Measurements from ENCODE around the gene RPS25.
"Not testable (repeated sequence)": the region's sequence is repeated elsewhere in the genome, so short reads cannot be mapped to it uniquely, and the experiment has no call there.

The RPS25 gene

GRCh38 chr11:119039471-119039870 lies 21.3 kb upstream of the RPS25 start:
- DNase-seq (ENCODE audit: low read depth in 2 of 2), result not testable (repeated sequence)

- no peak for DNase-seq (ENCODE audit: low read depth in 2 of 2)
Measured at GRCh38 chr11:119038884-119039283, 20.7 kb upstream of the RPS25 start.

GRCh38 chr11:119034813-119035212 lies 16.7 kb upstream of the RPS25 start:
- DNase-seq (ENCODE audit: low read depth in 2 of 2), result no peak

GRCh38 chr11:119033421-119033820 lies 15.3 kb upstream of the RPS25 start:
- not testable (repeated sequence) for DNase-seq (ENCODE audit: low read depth in 2 of 2)

GRCh38 chr11:119031912-119032280 lies 13.8 kb upstream of the RPS25 start:
- no peak for DNase-seq (ENCODE audit: low read depth in 2 of 2)

- peak; percentile 99 for DNase-seq (ENCODE audit: low read depth in 2 of 2)
Measured at GRCh38 chr11:119030329-119031047, 12.3 kb upstream of the RPS25 start, which contains the start of gene SLC37A4. Gene SLC37A4, minus strand, starts transcription at chr11:119030877.

- no peak for DNase-seq (ENCODE audit: low read depth in 2 of 2)
Measured at GRCh38 chr11:119030029-119030328, 11.8 kb upstream of the RPS25 start.

GRCh38 chr11:119029340-119030028 lies 11.3 kb upstream of the RPS25 start:
- DNase-seq (ENCODE audit: low read depth in 2 of 2), result peak; percentile 25 to 26

GRCh38 chr11:119029069-119029339 lies 10.9 kb upstream of the RPS25 start:
- DNase-seq (ENCODE audit: low read depth in 2 of 2), result no peak

- DNase-seq (ENCODE audit: low read depth in 2 of 2), result no peak
Measured at GRCh38 chr11:119028346-119029068, 10.4 kb upstream of the RPS25 start.

GRCh38 chr11:119027561-119028345 lies 9.6 kb upstream of the RPS25 start:
- no peak for DNase-seq (ENCODE audit: low read depth in 2 of 2)

- no peak for DNase-seq (ENCODE audit: low read depth in 2 of 2)
Measured at GRCh38 chr11:119026970-119027369, 8.8 kb upstream of the RPS25 start.

- no peak for DNase-seq (ENCODE audit: low read depth in 2 of 2)
Measured at GRCh38 chr11:119025978-119026766, 8.0 kb upstream of the RPS25 start.

GRCh38 chr11:119025541-119025940 lies 7.4 kb upstream of the RPS25 start:
- DNase-seq (ENCODE audit: low read depth in 2 of 2), result no peak

- no peak for DNase-seq (ENCODE audit: low read depth in 2 of 2)
Measured at GRCh38 chr11:119025099-119025473, 6.9 kb upstream of the RPS25 start.

GRCh38 chr11:119024430-119025098 lies 6.4 kb upstream of the RPS25 start:
- DNase-seq (ENCODE audit: low read depth in 2 of 2), result no peak

- DNase-seq (ENCODE audit: low read depth in 2 of 2), result no peak
Measured at GRCh38 chr11:119023741-119024140, 5.6 kb upstream of the RPS25 start.

- DNase-seq (ENCODE audit: low read depth in 2 of 2), result no peak
Measured at GRCh38 chr11:119021631-119022030, 3.5 kb upstream of the RPS25 start.

GRCh38 chr11:119019996-119020395 lies 1.9 kb upstream of the RPS25 start:
- DNase-seq (ENCODE audit: low read depth in 2 of 2), result no peak

- not testable (repeated sequence) for DNase-seq (ENCODE audit: low read depth in 2 of 2)
Measured at GRCh38 chr11:119017377-119017776, 766 bp downstream of the RPS25 start.
